GM19035 (cell line): ENCODE data around the gene CCL4.

Experiments used
- ATAC-seq: cut with Tn5 transposase; IDR thresholded peaks from one replicate; pipeline ENCODE4 v1.9.1; 2021; ENCODE audit not compliant: unreplicated experiment

CCL4 gene

GRCh38 chr17:36142235-36142634 lies 38.6 kb downstream of the CCL4 start:
- no peak for ATAC-seq

GRCh38 chr17:36142806-36143205 lies 39.2 kb downstream of the CCL4 start:
- no peak for ATAC-seq

- no peak for ATAC-seq
These were observed 40.4 kb downstream of the CCL4 start for GRCh38 chr17:36144014-36144413.

- ATAC-seq: no peak
These were observed 41.5 kb downstream of the CCL4 start for GRCh38 chr17:36144981-36145729.

GRCh38 chr17:36147601-36148000 lies 44.0 kb downstream of the CCL4 start:
- ATAC-seq: no peak

- ATAC-seq: no peak
These were observed 45.1 kb downstream of the CCL4 start for GRCh38 chr17:36148559-36149295.

GRCh38 chr17:36149296-36149820 lies 45.7 kb downstream of the CCL4 start:
- no peak for ATAC-seq

GRCh38 chr17:36151891-36152638 lies 48.4 kb downstream of the CCL4 start:
- no peak for ATAC-seq

- no peak for ATAC-seq
These were observed 49.1 kb downstream of the CCL4 start for GRCh38 chr17:36152639-36153120.

GRCh38 chr17:36153895-36154610 lies 50.4 kb downstream of the CCL4 start:
- ATAC-seq: no peak
